Stimulated activated effector memory CD8-positive, alpha-beta T cell treated with anti-CD3 and anti-CD28 coated beads, Interleukin-12 subunit alpha, Interleukin-12 subunit beta, amount 100 ng/mL, for 72 hours (primary cell): ENCODE measurements around the gene VEZF1.
A peak's percentile ranks its signal among the peaks of the same experiment; 100 is the strongest.
"Not testable (repeated sequence)": the region's sequence is repeated elsewhere in the genome, so short reads cannot be mapped to it uniquely, and the experiment has no call there.

Source experiments
- ATAC-seq: fragments of 150-1000 bp; cut with Tn5 transposase; 2 replicates; pipeline ENCODE4 v1.10.0; 2021
- DNase-seq, 2 donors: peaks; one replicate each; pipeline ENCODE4 v3.0.0; 2021 to 2022; ENCODE audit warnings: low spot score in 2 of 2
- H3K27ac Mint-ChIP-seq: one replicate; pipeline ENCODE4 v1.8.0; 2022; ENCODE audit warnings: mild to moderate bottlenecking, mixed read lengths
- H3K36me3 Mint-ChIP-seq: one replicate; pipeline ENCODE4 v1.8.0; 2022; ENCODE audit warnings: mild to moderate bottlenecking, mixed read lengths
- H3K4me1 Mint-ChIP-seq: one replicate; pipeline ENCODE4 v1.8.0; 2022; ENCODE audit warnings: mixed read lengths
- H3K4me3 Mint-ChIP-seq: one replicate; pipeline ENCODE4 v1.8.0; 2022; ENCODE audit warnings: mild to moderate bottlenecking, mixed read lengths
- H3K9me3 Mint-ChIP-seq: one replicate; pipeline ENCODE4 v1.8.0; 2022; ENCODE audit warnings: mixed read lengths

Gene VEZF1

DNA sequence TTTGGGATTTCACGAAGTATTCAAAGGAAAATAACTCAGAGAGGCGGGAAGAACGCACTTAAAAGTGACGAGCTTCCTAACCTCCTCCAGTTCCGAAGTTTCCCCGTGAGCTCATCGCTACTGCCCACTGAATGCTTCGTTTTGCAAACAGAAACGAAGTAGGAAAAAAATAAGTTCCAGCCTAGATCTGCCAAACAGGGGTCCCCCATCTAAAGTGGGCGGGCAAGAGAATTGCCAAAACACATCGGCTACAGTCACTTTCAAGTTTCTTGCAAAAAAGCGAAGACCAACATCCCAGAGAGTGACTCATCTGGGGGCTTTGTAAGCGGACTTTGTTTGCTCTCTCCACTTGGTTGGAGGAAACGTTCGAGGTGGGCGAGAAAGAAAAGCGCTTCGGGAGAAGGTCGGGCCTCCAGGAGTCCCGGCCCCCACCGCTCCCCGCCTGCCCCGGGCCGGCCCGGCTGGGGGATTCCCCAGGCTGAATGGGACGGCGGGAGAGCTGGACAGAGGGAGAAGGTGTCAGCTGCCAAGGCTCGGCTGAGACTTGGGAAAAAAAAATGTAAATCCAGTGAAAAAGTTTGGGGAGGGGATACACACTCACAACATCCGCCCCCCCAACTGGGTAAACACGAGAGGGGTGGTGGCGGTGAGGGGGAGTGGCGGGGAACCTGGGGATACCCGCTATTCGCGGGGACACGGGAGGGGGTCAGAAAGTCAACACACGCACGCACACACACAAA, 1.0 kb downstream of the VEZF1 start:
- Mint-ChIP-seq H3K9me3 (no peaks in the 10 kb centered on the region), H3K27ac (peak overlapping the region; percentile 96), H3K4me1 (peaks cover 57% of the 10 kb centered on the region), H3K4me3 (peak overlapping the region; percentile 91), H3K36me3 (peaks cover 39% of the 10 kb centered on the region)
- peak; percentile 19 to 70 for DNase-seq
- ATAC-seq, result peak; percentile 33

DNA sequence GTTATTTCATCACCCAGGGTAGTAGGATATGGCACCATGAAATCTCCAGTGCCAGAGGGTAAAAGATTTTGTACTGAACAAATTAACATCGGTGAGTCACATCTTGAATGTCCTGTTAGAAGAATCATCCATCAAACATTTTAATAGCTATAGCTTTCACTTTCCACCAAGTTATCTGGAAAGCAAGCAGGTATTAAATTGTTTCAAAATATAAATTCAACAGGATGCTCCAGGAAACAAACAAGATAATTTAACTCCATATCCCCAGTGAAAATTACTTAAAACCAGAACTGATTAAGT, 2.4 kb downstream of the VEZF1 start:
- peaks cover 53% of the 10 kb centered on the region for H3K36me3 Mint-ChIP-seq
- peak overlapping the region; percentile 91 for H3K4me3 Mint-ChIP-seq
- DNase-seq (no peak), ATAC-seq (no peak)
- H3K9me3 Mint-ChIP-seq, result no peaks in the 10 kb centered on the region
- no peak overlapping the region for H3K27ac Mint-ChIP-seq
- peaks cover 62% of the 10 kb centered on the region for H3K4me1 Mint-ChIP-seq

DNA sequence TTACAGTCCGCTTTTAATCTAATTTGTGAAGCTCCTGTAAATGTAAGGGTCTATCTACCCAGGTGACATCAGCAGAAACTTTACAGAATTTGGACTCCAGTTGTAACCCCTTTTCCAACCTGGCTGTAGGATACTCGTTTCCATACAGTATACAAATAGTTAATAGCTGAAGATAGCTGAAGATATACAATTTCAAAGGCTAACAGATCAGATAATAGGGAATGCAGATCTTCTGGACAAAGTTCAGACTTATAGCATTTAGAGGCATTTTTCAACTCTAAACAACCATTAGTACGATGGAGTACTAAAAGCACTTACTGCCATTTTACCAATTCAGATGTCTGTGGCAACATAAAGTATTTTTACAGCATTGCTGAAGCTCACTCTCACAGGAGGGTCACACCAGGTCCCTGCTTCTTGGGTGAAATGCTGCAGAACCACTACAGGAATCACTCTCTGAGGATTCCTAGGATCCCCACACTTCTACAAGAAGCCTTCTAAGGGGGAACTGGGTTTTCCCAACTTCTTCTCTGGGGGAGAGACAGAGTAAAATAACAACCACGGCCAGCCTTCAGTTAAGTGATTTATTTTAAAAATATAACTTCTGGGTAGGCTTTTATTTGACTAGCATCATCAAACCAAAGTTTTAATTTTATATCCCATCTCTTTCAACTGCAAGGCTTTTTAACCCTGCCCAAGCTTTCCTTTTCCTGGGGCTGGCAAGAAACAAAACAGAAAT, 2.9 kb downstream of the VEZF1 start:
- H3K36me3 Mint-ChIP-seq, result peaks cover 58% of the 10 kb centered on the region

DNA sequence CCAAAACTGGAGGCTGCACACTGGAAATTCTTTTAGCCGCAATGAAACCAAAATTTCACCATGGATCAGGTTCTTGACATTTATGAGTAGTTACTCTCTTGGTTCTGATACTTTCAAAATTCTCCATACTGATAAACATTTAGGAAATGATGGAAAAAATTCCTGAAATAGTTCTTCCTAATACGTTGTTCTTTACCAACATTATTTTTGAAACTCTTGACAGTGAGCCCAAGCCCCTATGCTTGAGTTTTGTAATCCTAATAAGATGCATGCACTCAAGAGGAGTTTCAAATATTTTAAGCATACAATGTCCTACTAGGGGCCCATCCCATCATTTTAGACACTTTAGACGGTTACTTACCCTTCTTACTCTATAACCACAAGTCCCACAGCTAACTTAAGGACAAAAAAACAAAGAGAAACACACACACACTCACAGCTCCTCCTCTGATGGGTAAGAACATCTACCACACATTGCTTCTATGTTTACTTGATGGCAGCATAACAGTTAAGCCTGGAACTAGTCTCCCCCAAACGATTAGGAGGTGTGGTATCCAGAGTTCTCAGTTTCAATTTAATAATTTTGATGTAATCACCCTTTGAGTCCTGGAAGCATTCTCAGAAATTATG, 3.7 kb downstream of the VEZF1 start:
- no peak overlapping the region for H3K27ac Mint-ChIP-seq
- H3K4me3 Mint-ChIP-seq, result peak overlapping the region; percentile 91
- peaks cover 59% of the 10 kb centered on the region for H3K4me1 Mint-ChIP-seq
- no peaks in the 10 kb centered on the region for H3K9me3 Mint-ChIP-seq
- no peak for DNase-seq
- no peak for ATAC-seq
- H3K36me3 Mint-ChIP-seq, result peaks cover 66% of the 10 kb centered on the region

More for the DNA sequence above, 2.9 kb downstream of the VEZF1 start:
- Mint-ChIP-seq H3K9me3 (no peaks in the 10 kb centered on the region), H3K4me3 (peak overlapping the region; percentile 91), H3K27ac (no peak overlapping the region), H3K4me1 (peaks cover 62% of the 10 kb centered on the region)
- DNase-seq (no peak), ATAC-seq (no peak)

DNA sequence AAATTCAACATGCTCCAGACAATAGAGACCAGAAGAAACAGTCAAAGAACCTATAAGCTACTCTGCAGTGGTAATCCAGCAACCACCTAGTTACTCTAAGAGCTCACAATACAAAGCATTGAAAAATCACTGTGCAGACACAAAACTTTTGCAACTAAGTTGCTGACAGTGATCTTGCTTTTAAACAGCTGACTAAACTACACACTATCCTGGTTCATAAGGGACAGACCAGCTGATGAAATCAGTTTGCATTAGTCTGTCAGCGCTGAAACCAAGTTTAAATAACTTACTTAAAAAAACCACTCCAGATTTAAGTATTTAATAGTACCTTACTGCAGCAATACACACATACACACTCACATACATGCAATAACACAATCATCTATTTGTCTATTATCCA, 4.6 kb downstream of the VEZF1 start:
- Mint-ChIP-seq H3K9me3 (no peaks in the 10 kb centered on the region), H3K27ac (no peak overlapping the region), H3K4me1 (peaks cover 56% of the 10 kb centered on the region), H3K36me3 (peaks cover 68% of the 10 kb centered on the region), H3K4me3 (no peak overlapping the region)
- ATAC-seq (no peak), DNase-seq (no peak)

DNA sequence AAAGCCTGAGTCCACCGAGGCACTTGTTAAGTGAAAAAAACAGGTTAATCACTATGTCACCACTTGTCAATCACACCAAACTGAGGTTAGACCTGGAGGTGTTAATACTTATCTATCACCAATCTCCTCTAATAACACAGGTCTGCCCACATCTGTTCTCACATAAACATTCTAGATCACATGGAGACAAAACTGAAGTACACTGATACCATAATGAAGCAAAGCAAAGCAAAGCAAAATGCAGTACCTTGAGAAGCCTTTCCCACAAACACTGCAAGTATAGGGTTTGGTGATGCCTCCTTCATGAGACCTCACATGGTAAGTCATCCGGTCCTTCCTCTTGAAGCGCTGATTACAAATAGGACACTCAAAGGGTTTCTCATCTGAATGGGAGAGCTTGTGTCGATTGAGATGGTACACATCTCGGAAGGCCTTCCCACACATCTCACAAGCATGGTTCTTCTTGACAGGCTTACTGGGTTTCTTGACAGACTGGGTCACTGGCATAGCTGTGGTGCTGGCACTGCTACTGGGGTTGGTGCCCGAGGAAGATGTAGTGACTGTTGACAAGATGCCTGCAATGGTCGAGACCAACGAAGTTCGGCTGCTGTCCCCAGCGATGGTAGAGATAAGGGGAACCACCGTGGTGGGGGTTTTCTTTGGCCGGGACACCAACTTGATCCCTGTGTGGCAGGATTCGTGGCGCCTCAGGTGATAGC, 5.4 kb downstream of the VEZF1 start:
- H3K4me3 Mint-ChIP-seq, result peak overlapping the region; percentile 9
- H3K36me3 Mint-ChIP-seq, result peaks cover 73% of the 10 kb centered on the region

DNA sequence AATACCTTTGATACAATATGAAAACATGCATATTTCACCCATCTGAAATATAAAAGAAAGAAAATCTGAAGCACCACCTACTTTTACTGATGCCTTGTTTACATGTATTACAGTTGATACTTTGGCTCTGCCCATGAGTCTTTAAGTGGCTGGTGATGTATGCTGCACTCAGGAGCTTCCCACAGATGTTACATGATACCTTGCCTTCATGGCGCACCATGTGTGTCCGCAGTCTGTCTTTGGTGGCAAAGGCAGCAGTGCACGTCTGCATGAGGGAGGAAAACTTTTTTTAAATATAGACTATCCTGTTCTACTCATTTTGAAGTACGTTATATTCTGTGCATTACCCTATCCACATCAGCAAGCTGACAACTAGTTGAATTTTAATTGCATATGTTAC, 7.5 kb downstream of the VEZF1 start:
- Mint-ChIP-seq H3K4me1 (peaks cover 49% of the 10 kb centered on the region), H3K9me3 (no peaks in the 10 kb centered on the region), H3K4me3 (no peak overlapping the region), H3K36me3 (peaks cover 83% of the 10 kb centered on the region), H3K27ac (no peak overlapping the region)
- no peak for ATAC-seq
- no peak for DNase-seq

More for the DNA sequence above, 5.4 kb downstream of the VEZF1 start:
- no peak for DNase-seq
- Mint-ChIP-seq H3K9me3 (no peaks in the 10 kb centered on the region), H3K4me1 (peaks cover 63% of the 10 kb centered on the region), H3K27ac (no peak overlapping the region)
- peak; percentile 64 for ATAC-seq

DNA sequence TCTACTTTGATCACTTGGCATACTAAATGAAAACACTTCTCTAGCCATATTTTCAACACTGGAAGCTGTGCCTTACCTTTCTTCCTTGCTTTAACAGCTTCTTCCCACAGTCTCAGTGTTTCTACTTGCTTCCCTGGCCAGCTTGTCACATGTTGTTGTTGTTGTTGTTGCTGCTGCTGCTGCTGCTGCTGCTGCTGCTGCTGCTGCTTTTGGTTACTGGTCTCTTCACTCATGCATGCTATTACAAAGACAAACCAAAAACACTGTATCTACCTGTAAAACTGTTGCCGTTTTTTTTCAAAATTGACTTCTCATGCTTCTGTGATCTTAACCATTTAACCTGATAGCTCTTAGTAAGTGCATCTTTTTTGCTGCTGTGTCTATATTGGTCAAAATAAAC, 9.0 kb downstream of the VEZF1 start:
- H3K4me1 Mint-ChIP-seq, result peaks cover 38% of the 10 kb centered on the region
- H3K36me3 Mint-ChIP-seq, result peaks cover 90% of the 10 kb centered on the region
- no peak for ATAC-seq
- no peak overlapping the region for H3K4me3 Mint-ChIP-seq
- no peak overlapping the region for H3K27ac Mint-ChIP-seq
- no peaks in the 10 kb centered on the region for H3K9me3 Mint-ChIP-seq
- DNase-seq, result no peak

DNA sequence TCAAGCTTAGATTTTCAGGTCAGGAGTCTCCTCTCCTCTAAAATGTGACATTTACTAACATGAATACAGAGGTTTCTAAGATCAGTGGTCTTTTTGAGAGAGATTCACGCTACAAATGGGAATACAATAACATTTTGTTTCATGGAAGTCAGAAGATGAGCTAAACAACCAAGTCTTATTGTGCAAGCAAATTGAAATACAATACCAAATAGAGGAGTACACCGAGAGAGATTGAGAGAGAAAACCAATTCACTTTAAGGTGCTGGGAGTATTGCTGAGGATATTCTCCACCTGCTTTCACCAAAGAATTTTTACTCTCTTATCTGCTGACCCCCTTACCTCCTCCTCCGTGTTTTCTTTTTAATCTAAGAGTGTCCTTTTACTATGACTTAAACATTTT, 11.5 kb downstream of the VEZF1 start:
- ATAC-seq (no peak), DNase-seq (no peak)
- Mint-ChIP-seq H3K4me1 (peaks cover 13% of the 10 kb centered on the region), H3K36me3 (peaks cover 95% of the 10 kb centered on the region), H3K4me3 (no peak overlapping the region), H3K9me3 (no peaks in the 10 kb centered on the region), H3K27ac (peak overlapping the region; percentile 65)

DNA sequence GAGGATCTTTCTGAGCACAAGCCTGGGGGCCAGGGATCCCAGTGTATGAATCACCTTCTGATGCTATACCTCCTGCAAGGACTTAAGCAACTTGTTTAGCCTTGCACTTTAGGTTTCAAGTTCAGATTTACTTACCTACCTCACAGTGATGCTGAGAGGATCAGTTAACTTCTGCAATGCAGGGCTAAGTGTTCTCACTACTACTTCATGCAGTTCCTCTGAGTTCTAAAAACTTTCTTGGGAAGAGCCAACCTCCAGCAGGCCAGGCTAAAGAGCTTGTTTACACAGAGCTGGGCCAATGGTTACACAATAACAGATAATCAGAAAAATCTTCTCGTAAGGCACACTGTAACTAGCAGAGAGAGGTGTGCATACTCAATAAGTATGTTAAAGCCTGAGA, 13.0 kb downstream of the VEZF1 start:
- H3K27ac Mint-ChIP-seq, result no peak overlapping the region
- no peak for DNase-seq
- no peaks in the 10 kb centered on the region for H3K9me3 Mint-ChIP-seq
- peaks cover 12% of the 10 kb centered on the region for H3K4me1 Mint-ChIP-seq
- H3K36me3 Mint-ChIP-seq, result peaks cover 80% of the 10 kb centered on the region
- no peak for ATAC-seq
- no peak overlapping the region for H3K4me3 Mint-ChIP-seq

DNA sequence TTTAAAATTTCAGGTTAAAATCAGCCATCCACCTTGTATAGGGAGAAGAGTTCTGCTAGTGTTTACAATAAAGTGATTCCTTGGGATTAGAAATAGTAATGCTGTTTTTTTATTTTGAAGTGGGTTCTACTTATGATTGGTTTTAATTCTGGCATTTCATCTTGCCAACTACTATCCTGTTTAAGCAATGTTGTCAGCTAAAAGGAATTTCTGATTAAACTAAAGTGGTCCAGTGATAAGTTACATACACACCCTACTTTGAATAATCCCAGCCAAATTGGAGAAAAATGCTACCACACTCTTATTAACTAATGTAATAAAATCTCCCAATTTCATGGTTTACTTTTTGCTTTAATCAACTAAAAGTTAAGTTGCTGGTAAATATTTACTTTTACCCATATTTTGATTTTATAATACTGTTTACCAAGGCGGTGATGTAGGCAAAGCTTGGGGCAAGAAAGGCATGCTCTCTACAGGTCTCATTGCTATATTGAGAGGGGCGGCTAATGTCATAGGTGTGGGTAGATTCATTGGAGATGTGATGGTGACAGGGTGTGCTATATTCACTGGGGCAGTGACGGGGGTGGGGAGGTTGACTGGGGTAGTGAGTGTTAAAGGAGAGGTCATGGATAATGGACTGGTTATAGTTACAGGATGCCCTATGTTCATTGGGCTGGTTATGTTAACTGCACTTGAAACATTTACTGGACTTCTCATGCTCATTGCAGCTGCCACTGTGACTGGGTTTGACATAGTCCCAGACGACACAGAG, 13.8 kb downstream of the VEZF1 start:
- not testable (repeated sequence) for H3K9me3 Mint-ChIP-seq, H3K4me3 Mint-ChIP-seq, DNase-seq, ATAC-seq
- Mint-ChIP-seq H3K27ac (peak overlapping the region; percentile 59), H3K36me3 (peaks cover 72% of the 10 kb centered on the region), H3K4me1 (peaks cover 12% of the 10 kb centered on the region)

DNA sequence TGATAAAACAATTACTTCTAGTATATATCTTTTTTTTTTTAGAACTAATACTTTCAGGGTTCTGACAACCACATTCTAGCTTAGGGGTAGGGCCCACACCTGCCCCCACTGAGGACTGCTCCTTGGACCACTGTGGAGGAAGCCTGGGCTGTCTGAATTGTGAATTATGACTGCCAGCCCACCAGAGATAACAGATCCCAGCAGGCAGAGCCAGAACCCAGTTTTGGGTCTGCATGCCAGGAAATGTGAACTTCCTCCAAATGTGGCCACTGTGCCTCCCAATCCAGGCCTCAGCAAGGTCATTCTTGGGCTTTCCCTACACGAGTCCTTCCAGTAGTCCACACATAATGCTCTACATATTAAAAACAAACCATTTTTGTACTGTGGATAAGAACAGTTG, 15.9 kb downstream of the VEZF1 start:
- DNase-seq (no peak), ATAC-seq (no peak)
- no peaks in the 10 kb centered on the region for H3K4me1 Mint-ChIP-seq
- H3K9me3 Mint-ChIP-seq, result no peaks in the 10 kb centered on the region
- H3K4me3 Mint-ChIP-seq, result no peak overlapping the region
- peak overlapping the region; percentile 17 for H3K27ac Mint-ChIP-seq
- peaks cover 51% of the 10 kb centered on the region for H3K36me3 Mint-ChIP-seq

DNA sequence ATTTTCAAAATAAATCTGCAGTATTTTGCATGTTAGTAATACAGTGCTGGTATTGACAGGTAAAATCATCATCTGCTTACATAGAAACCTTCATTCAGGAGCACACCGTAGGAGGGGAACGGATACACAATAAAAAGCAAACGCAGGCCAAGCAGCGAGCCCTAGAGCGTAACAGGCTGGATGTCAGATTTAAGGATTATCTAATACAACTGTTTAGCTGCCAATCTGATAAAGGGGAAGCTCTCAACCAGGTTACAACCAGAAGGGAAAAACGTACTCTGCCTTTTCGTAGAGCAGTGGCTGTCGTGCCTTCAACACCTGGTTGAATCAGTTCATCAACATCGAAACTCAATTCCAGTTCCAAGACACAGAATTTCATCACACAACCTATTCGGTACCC, 16.5 kb downstream of the VEZF1 start:
- H3K27ac Mint-ChIP-seq, result no peak overlapping the region
- no peaks in the 10 kb centered on the region for H3K4me1 Mint-ChIP-seq
- peaks cover 45% of the 10 kb centered on the region for H3K36me3 Mint-ChIP-seq
- ATAC-seq, result no peak
- DNase-seq, result no peak
- no peaks in the 10 kb centered on the region for H3K9me3 Mint-ChIP-seq
- no peak overlapping the region for H3K4me3 Mint-ChIP-seq

DNA sequence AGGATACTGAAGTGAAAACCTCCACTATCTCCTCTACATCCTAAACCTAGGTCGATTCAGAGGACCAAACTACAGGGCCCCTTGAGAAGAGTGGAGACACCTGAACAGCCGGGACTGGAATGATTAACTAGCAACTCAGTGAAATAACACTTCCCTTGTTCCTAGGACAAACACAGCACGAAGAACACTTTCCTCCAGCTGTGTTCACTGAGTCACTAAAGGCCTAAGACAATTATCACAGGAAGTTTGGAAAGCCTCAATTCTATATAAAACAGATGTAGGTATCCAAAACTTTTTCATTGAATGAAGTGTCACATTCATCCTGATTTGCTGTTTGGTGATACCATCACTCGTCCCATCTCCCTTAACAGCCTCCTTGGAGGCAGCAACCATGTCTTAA, 17.3 kb downstream of the VEZF1 start:
- H3K4me3 Mint-ChIP-seq, result no peak overlapping the region
- ATAC-seq, result no peak
- H3K4me1 Mint-ChIP-seq, result no peaks in the 10 kb centered on the region
- H3K27ac Mint-ChIP-seq, result no peak overlapping the region
- DNase-seq, result no peak
- no peaks in the 10 kb centered on the region for H3K9me3 Mint-ChIP-seq
- H3K36me3 Mint-ChIP-seq, result peaks cover 36% of the 10 kb centered on the region

DNA sequence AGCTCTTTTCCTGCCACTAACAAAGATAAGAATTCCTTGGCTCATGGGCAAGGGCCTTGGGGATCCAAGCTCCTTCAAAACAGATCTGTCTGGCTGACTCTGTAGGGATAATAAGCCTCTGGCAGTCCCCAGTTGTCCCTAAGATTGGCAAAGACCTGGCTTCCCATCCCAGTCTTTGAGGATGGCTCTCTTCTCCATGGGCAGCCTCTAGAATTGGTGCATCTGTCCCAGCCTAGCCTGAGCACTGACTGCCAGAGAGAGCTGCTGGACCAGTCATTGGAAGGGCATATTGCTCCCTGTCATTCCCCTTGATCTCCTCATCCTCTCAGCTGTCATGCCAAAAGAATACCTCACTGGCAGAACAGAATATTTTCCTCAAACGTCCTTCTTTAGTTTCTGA, 19.6 kb downstream of the VEZF1 start:
- DNase-seq (no peak), ATAC-seq (no peak)
- H3K4me1 Mint-ChIP-seq, result no peaks in the 10 kb centered on the region
- peak overlapping the region; percentile 20 for H3K27ac Mint-ChIP-seq
- no peak overlapping the region for H3K4me3 Mint-ChIP-seq
- peaks cover 14% of the 10 kb centered on the region for H3K36me3 Mint-ChIP-seq
- no peaks in the 10 kb centered on the region for H3K9me3 Mint-ChIP-seq
